Epidermal melanocyte (primary cell): ENCODE data around the gene LPCAT3.
A peak's percentile ranks its signal among the peaks of the same experiment; 100 is the strongest.

ENCODE experiments used
- DNase-seq: peaks from one replicate; pipeline ENCODE4 v3.0.0; 2011; ENCODE audit warnings: low spot score; ENCODE audit not compliant: insufficient read length

Gene LPCAT3

GRCh38 chr12:6952863-6953441 lies 65.3 kb downstream of the LPCAT3 start:
- DNase-seq = no peak

- DNase-seq = no peak
Observed at GRCh38 chr12:6952121-6952862, 66.0 kb downstream of the LPCAT3 start.

- DNase-seq = no peak
Observed at GRCh38 chr12:6951551-6952120, 66.6 kb downstream of the LPCAT3 start.

- no peak for DNase-seq
Observed at GRCh38 chr12:6950811-6951540, 67.3 kb downstream of the LPCAT3 start, which contains the start of gene PTPN6. Gene PTPN6 (plus strand): TSS chr12:6951356. CDS start chr12:6951513, 157 bp downstream.

DNA sequence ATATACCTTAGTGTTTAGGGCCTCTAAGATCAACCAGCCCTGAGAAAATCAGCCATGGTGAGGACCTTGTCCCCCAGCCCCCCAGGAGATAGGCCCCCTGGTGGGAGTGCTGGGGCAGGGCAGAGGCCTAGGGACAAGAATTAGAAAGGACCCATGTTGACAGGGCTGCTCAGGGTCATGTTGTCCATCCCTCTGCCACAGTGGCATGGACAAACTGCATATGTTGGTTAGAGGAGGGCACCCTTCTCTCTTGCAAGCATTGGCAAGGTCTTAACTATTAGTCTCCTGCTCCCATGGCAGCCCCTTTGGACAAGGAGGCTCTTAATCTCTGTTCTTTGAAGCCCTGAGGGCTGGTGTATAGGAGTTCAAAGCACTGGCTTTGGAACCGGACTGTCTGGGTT lies 67.9 kb downstream of the LPCAT3 start:
- no peak for DNase-seq

- DNase-seq = no peak
Observed at GRCh38 chr12:6948873-6949594, 69.2 kb downstream of the LPCAT3 start.

DNA sequence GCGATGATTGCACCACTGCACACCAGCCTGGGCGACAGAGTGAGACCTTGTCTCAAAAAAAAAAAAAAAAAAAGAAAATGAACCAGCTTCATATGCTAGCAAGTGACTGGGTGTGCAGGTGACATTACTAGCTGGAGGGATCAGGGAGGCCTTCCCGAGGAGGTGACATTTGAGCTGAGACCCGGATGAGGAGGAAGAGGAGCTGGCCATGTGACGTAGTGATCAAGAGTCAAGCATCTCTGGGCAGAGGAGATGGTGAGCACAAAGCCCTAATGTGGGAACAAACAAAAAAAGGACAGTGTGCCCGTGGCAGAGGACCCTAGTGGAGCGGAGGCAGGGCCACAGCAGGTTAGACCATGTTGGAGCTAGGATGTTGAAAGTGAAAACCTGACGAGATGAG lies 70.7 kb downstream of the LPCAT3 start:
- DNase-seq = no peak

DNA sequence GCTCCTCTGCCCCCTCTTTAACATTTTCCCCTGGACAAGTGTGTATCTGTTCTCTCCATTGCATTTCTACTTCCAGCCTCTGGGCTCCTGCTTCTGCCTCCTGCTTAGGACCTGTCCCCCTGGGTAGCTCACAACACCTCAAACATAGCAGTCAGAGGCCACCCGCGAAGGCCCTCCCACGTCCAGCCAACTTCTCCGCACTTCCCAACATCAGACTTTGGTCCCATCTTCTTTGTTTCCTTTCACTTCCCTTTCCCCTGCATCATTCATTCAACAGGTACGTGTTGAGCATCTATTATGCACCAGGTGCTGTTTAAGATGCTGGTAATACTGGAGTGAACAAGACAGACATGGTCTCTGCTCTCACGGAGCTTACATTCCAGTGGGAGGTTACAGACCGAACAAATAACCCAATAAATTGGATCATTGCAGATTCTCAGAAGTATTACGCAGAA lies 71.3 kb downstream of the LPCAT3 start:
- DNase-seq = no peak

- no peak for DNase-seq
Observed at GRCh38 chr12:6946033-6946919, 72.0 kb downstream of the LPCAT3 start.

DNA sequence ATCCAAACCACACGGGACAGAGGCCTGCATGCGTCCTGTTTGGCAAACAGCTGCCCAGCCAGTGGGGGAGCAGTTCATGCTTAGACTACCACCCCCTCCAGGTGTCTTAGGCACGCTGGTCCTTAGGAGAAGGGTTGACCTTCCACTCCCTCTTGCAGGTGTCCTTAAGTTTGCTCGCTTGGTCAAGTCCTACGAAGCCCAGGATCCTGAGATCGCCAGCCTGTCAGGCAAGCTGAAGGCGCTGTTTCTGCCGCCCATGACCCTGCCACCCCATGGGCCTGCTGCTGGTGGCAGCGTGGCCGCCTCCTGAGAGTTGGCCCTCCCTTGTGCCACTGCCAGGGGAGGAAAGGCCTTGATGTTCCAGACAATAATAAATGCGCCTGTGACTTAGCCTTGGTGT lies 72.7 kb downstream of the LPCAT3 start:
- no peak for DNase-seq

- peak; percentile 97 for DNase-seq
Observed at GRCh38 chr12:6944381-6945186, 73.7 kb downstream of the LPCAT3 start.

- DNase-seq = peak; percentile 64
Observed at GRCh38 chr12:6943722-6944380, 74.4 kb downstream of the LPCAT3 start, which contains the start of the genes C12orf57 and RNU7-1. Gene C12orf57 (plus strand): TSS chr12:6944022. CDS start chr12:6944122, 100 bp downstream. Gene RNU7-1 (plus strand): TSS chr12:6943816.

- DNase-seq = peak; percentile 97
Observed at GRCh38 chr12:6943389-6943721, 74.9 kb downstream of the LPCAT3 start.

DNA sequence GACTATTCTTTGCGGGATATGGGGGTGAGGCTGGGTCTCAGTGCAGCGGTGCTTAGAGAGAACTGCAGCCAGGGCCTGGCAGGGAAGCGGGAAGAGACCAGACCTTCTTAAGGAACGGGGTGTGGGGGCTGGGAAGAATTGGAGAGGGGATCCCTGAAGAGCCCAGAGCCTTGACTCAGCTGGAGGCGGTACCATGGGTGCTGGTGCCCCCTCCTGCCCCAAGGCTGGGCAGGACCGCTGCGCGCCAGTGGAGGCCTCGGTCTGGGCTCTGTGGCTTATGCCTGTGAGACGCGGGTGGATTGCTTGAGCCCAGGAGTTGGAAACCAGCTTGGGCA lies 76.0 kb downstream of the LPCAT3 start:
- DNase-seq = no peak

- no peak for DNase-seq
Observed at GRCh38 chr12:6941782-6942181, 76.5 kb downstream of the LPCAT3 start.

DNA sequence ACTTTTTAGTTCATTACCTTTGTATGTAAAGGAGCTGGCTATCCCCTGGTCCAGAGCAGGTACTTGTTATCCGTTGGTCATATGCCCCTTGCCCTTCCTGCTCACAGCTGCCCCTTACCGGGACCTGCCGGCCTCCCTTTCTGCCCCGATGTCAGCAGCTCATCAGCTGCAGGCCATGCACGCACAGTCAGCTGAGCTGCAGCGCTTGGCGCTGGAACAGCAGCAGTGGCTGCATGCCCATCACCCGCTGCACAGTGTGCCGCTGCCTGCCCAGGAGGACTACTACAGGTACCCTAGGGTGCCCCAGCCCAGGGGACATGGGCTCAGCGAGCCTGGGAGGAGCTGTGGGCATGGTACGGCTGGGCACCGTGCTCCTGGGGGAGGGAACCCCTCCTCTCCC lies 77.0 kb downstream of the LPCAT3 start:
- DNase-seq = no peak

DNA sequence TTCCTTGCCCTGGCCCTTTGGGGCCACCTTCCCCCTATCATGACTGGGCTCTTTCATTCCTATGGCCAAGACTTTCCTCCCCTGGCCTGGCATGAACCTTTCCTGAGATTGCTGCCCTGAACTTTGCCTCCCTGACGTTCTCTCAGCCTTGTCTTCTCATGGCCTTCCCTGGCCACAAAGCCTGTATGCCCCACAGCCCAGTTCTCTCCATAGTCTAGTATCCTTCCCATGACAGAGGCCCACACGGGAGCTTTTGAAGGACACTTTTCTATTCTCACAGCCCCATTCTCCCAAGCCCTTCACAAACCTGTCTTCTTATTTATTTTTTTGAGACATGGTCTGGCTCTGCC lies 79.1 kb downstream of the LPCAT3 start:
- no peak for DNase-seq

DNA sequence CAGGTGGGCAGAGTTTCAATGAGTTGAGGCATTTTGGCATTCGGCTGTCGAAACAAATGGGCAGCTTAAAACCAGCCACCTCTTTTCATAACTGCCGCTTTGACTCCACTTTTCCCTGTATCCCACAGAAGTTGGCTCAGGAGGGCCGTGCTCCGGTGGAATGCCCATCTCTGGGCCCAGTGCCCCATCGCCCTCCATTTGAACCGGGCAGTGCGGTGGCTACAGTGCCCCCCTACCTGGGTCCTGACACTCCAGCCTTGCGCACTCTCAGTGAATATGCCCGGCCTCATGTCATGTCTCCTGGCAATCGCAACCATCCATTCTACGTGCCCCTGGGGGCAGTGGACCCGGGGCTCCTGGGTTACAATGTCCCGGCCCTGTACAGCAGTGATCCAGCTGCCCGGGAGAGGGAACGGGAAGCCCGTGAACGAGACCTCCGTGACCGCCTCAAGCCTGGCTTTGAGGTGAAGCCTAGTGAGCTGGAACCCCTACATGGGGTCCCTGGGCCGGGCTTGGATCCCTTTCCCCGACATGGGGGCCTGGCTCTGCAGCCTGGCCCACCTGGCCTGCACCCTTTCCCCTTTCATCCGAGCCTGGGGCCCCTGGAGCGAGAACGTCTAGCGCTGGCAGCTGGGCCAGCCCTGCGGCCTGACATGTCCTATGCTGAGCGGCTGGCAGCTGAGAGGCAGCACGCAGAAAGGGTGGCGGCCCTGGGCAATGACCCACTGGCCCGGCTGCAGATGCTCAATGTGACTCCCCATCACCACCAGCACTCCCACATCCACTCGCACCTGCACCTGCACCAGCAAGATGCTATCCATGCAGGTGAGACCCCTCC lies 79.7 kb downstream of the LPCAT3 start:
- no peak for DNase-seq
